ENCODE data around the gene ST7L. TPM values are rescaled to one million over a fixed set of nuclear protein-coding genes. Genes with fewer than 3 reads are reported as not detected.

Gene ST7L
- total RNA-seq, 1 donor from 2014 or later: 16.7 TPM

DNA sequence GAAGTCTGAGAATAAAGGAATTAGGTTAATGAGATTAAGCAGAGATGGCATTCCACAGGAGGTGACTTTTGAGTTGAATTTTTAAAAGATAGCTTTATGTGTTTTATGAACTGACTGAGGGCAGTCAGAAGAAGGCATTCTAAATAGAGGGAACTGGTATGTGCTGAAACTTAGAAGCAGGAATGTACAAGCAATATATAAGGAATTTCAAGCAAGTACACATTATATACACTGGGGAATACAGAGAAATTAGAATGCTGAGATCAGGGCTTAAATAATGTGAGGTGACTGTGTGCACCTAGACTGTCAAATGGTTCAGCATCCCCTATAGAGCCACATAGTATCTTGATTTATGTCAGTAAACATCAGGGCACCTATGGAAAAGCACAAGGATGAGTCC, 90.9 kb downstream of the ST7L start:
- H3K4me3 ChIP-seq: no peak overlapping the region
- DNase-seq (ENCODE audit: extremely low spot score in 2 of 2): no peak
- H3K4me1 ChIP-seq: peaks cover 13% of the 10 kb centered on the region
- TF ChIP-seq, protein P1, sequence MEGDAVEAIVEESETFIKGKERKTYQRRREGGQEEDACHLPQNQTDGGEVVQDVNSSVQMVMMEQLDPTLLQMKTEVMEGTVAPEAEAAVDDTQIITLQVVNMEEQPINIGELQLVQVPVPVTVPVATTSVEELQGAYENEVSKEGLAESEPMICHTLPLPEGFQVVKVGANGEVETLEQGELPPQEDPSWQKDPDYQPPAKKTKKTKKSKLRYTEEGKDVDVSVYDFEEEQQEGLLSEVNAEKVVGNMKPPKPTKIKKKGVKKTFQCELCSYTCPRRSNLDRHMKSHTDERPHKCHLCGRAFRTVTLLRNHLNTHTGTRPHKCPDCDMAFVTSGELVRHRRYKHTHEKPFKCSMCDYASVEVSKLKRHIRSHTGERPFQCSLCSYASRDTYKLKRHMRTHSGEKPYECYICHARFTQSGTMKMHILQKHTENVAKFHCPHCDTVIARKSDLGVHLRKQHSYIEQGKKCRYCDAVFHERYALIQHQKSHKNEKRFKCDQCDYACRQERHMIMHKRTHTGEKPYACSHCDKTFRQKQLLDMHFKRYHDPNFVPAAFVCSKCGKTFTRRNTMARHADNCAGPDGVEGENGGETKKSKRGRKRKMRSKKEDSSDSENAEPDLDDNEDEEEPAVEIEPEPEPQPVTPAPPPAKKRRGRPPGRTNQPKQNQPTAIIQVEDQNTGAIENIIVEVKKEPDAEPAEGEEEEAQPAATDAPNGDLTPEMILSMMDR (IDR thresholded peaks at IDR 0.05): no peak
- TF ChIP-seq POLR2AphosphoS5 (IDR thresholded peaks at IDR 0.05; ENCODE audit: insufficient read depth in 1 of 2, low read depth in 1 of 2) (no peak), POLR2A (IDR thresholded peaks at IDR 0.05) (no peak)
- no peaks in the 10 kb centered on the region for H3K36me3 ChIP-seq
- no peaks in the 10 kb centered on the region for H3K27me3 ChIP-seq
- H3K27ac ChIP-seq: no peak overlapping the region
- no peaks in the 10 kb centered on the region for H3K9me3 ChIP-seq
- intact Hi-C loops (cut with DNase I): no loop called here

- no peaks in the 10 kb centered on the region for H3K9me3 ChIP-seq
- no peak overlapping the region for H3K27ac ChIP-seq
- H3K36me3 ChIP-seq: no peaks in the 10 kb centered on the region
Observed at GRCh38 chr1:112527266-112528010, 91.5 kb downstream of the ST7L start.

GRCh38 chr1:112524986-112525385, 94.0 kb downstream of the ST7L start:
- no peaks in the 10 kb centered on the region for H3K27me3 ChIP-seq
- H3K4me1 ChIP-seq: peaks cover 25% of the 10 kb centered on the region
- peaks cover 0 to 3% of the 10 kb centered on the region in 2 donors for H3K36me3 ChIP-seq
- H3K27ac ChIP-seq: peak overlapping the region; percentile 35
- intact Hi-C loops (cut with DNase I): no loop called here
- no peak overlapping the region for H3K4me3 ChIP-seq
- TF ChIP-seq POLR2A (IDR thresholded peaks at IDR 0.05): no peak
- TF ChIP-seq, protein P1 (IDR thresholded peaks at IDR 0.05): no peak
- TF ChIP-seq POLR2AphosphoS5 (IDR thresholded peaks at IDR 0.05; ENCODE audit: insufficient read depth in 1 of 2, low read depth in 1 of 2): no peak
- no peaks in the 10 kb centered on the region for H3K9me3 ChIP-seq
- no peak for DNase-seq (ENCODE audit: extremely low spot score in 2 of 2)

More at GRCh38 chr1:112527266-112528010, 91.5 kb downstream of the ST7L start:
- no peak overlapping the region for H3K4me3 ChIP-seq
- H3K27me3 ChIP-seq: no peaks in the 10 kb centered on the region
- intact Hi-C loops (cut with DNase I): no loop called here
- no peak for DNase-seq (ENCODE audit: extremely low spot score in 2 of 2)
- TF ChIP-seq POLR2AphosphoS5 (IDR thresholded peaks at IDR 0.05; ENCODE audit: insufficient read depth in 1 of 2, low read depth in 1 of 2) (no peak), POLR2A (IDR thresholded peaks at IDR 0.05) (no peak)
- TF ChIP-seq, protein P1 (IDR thresholded peaks at IDR 0.05): no peak
- H3K4me1 ChIP-seq: peaks cover 20% of the 10 kb centered on the region

- no peak for DNase-seq (ENCODE audit: extremely low spot score in 2 of 2)
- Histone ChIP-seq H3K27me3 (no peaks in the 10 kb centered on the region), H3K4me3 (no peak overlapping the region), H3K4me1 (peaks cover 25% of the 10 kb centered on the region), H3K27ac (peak overlapping the region; percentile 35), H3K9me3 (no peaks in the 10 kb centered on the region), H3K36me3 (peaks cover 0 to 3% of the 10 kb centered on the region in 2 donors)
- TF ChIP-seq, protein P1 (IDR thresholded peaks at IDR 0.05): no peak
- TF ChIP-seq POLR2AphosphoS5 (IDR thresholded peaks at IDR 0.05; ENCODE audit: insufficient read depth in 1 of 2, low read depth in 1 of 2): peak in 1 of 2 donors; percentile 59
- intact Hi-C loops (cut with DNase I): no loop called here
Observed at GRCh38 chr1:112524251-112524650, 94.7 kb downstream of the ST7L start.

GRCh38 chr1:112522621-112523020, 96.3 kb downstream of the ST7L start:
- Histone ChIP-seq H3K4me3 (no peak overlapping the region), H3K4me1 (peaks cover 25% of the 10 kb centered on the region), H3K27me3 (no peaks in the 10 kb centered on the region), H3K9me3 (no peaks in the 10 kb centered on the region), H3K27ac (peak overlapping the region; percentile 35), H3K36me3 (peaks cover 0 to 3% of the 10 kb centered on the region in 2 donors)
- DNase-seq (ENCODE audit: extremely low spot score in 2 of 2): no peak
- TF ChIP-seq POLR2AphosphoS5 (IDR thresholded peaks at IDR 0.05; ENCODE audit: insufficient read depth in 1 of 2, low read depth in 1 of 2) (no peak), POLR2A (IDR thresholded peaks at IDR 0.05) (no peak)
- TF ChIP-seq, protein P1 (IDR thresholded peaks at IDR 0.05): no peak
- intact Hi-C loops (cut with DNase I): no loop called here
